HG03135 (cell line): ENCODE data around the gene L1CAM.

Source experiments
- ATAC-seq: cut with Tn5 transposase; IDR thresholded peaks from one replicate; pipeline ENCODE4 v1.9.1; 2021; ENCODE audit warnings: mild to moderate bottlenecking, moderate library complexity; ENCODE audit not compliant: unreplicated experiment

Gene L1CAM

DNA sequence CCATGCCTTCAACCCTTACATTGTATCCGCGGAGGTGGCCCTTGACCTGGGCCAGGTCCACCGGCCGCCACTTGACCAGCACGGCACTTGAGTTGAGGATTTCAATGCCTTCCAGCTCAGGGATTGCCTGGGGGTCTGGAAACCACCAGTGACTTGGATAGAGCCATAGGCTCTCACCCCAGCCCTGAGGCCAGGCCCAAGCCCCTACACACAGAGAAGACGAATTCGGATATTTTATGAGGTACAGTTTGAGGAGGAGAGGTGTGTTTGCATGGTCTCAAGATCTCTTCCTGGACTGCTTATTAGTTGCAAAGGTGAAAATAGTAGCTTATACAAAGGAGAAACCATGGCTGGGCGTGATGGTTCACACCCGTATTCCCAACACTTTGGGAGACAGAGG, 20.3 kb downstream of the L1CAM start:
- ATAC-seq, result no peak

DNA sequence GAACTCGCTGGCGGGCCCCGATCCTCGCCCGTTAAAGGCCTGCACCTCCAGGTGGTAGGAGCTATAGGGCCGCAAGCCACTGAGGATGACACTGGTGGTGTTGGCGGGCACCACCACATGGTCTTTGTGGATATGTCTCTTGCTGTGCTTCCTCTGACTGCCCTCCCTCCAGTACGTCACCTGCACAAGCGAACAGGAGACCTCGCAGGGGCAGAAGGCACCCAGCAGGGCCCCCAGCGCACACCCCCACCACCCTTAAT, 20.7 kb downstream of the L1CAM start:
- no peak for ATAC-seq

DNA sequence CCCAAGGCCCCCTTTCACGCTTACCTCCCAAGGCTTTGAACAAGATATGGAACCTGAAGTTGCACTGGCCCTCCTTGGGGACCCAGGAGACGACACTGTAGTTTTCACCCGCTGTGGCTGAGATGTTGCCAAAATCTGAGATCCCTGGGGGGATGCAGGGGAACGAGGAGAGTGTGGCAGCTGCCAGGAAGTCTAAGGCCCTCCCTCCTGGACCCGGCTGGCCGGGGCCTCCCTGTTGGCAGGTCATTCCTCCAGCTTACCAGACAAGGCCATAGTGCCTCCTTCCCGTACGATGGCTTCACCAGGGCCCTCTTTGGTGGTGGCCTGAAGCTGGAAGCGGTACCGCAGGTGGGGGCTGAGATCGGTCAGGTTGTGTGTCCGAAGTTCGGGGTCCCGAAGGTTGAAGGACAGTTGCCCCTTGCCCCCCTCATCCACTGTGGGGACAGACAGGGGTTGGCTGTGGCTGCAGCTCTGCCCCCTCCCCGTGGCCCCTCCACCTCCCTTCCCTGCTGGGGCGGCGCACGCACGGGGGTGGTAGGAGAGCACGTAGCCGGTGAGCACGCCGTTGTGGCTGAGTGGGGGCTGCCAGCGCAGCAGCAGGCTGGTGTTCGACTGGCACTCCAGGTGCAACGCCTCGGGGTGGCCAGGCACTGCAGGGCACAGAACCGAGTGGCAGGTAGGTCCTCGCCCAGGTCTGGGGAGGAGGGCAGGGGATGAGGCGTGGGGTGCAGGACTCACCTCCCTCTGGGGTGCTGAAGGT, 21.2 kb downstream of the L1CAM start:
- ATAC-seq, result no peak

DNA sequence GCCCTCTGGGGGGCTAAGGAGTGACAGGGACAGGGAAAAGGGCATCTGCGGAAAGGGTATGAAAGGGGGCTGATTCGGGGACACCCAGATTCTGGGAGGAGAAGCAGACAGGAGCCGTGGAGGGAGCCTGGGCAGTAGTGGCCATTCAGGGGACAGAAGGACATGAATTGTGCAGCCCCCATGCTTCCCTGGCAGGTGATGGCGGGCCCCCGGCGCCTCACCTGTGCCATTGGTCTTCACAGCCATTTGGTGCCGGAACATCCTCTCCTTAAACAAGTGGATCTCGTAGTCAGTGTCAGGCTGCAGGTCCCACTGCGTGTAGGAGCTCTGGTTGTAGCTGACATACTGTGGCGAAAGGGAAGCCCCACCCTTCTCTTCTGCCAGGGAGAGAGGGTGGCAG, 21.9 kb downstream of the L1CAM start:
- no peak for ATAC-seq

DNA sequence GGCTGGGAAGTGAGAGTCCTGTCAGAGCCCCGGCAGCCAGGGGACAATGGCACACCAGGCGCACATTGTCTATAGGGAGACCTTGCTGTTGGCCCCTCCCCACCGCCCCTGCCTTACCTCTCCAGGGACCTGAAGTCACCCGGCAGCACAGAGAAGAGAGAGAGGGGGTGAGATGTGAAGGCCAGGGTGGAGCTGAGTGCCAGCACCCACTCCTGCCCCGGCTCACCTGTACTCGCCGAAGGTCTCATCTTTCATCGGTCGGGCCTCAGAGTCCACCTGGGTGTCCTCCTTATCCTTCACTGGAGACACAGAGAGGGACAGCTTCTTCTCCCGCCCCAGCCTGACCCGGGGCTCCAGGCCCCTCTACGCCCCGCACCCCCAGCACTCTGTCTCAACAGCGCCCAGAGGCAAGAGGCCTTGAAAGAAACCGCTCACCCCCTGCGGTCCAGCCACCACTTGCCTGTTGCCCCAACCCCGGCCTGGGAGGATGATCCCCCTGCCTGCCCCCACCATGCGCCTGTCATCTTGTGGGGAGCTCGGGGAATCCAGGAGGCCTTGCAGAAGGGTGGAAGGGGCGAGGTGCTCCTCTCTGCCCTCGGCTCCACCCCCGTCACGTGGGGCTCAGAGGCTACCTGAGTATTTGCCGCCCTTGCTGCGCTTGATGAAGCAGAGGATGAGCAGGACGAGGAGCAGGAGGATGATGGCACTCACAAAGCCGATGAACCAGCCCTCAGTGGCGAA, 22.6 kb downstream of the L1CAM start:
- no peak for ATAC-seq

DNA sequence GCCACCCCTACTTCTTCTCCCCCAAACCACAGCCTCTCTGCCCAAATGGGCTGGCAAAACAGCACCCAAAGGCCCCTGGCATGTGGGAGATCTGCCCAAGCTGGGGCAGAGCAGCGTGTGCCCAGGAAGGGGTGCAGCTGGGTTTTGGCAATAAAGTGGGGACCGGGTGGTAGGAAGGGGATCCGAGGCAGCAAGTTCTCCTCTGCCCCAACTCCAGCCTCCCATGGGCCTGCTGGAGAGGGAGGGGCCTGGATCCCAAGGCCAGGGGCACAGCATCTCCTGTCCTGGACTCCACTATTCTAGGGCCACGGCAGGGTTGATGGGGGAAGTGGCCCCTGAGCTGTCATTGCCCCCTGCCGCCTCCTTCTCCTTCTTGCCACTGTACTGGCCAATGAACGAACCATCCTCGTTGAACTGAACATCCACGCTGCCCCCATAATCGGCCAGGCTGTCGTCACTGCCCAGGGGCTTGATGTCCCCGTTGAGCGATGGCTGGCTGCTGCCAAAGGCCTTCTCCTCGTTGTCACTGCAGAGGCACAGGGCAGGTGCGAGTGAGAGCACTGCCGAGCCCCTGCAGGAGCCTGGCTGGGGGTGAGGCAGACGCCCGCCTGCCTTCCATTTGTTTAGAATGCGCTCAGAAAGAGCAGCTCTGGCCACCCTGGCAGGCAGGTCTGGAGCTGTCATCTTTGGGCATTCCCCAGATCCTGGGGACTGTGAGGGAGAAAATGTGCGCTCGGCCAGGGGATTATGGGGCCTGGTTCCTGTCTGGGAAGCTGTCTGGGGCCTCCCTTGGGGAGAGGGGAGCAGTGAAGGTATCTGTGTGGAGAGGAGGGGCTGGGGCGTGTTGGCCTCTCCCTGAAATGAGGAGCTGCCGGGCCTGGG, 23.4 kb downstream of the L1CAM start:
- no peak for ATAC-seq

DNA sequence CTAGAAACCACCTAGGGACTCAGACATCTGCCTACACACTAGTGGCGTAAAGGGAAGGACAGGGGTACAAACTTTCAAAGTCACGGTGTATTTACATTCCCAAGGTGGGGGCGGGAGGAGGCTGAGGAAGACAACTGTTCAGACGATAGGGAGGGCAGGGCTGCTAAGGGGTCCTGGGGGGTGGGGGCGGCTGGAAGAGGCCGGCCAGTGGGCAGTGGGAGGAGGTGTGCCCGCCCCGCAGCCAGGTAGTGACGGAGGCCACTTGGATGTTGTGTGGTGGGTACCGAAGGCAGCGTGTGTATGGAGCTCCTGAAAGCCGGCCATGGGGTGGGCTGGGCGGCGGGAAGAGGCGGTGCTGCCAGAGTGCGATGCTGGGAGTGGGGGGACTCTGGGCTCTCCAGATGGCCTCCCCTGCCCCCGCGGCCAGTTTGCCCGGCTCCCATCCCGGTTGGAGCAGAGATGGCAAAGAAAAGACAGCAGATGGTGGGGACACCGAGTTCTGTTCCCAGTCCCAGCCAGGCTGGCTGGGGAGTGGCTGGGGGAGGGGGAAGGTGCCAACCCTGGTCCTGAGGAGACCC, 24.2 kb downstream of the L1CAM start:
- ATAC-seq, result no peak

DNA sequence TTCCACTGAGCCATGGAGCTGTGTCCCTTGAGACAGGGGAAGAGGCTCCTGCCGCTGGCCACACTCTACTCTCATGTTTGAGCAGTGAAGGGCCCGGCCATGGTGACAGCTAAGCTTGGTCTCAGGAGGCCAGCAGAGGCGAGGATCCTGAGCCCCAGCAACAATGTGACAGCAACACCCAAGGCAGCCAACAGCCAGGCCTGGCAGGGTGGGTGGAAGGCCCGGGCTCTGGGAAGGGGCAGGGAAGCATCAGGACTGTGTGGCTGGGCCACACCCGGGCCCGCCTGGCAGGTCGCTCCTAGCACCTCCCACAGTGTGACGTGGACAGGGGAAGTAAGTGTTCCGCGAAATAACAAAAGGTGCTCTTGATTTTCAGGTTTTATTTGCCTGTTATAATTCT, 24.8 kb downstream of the L1CAM start:
- ATAC-seq, result no peak

DNA sequence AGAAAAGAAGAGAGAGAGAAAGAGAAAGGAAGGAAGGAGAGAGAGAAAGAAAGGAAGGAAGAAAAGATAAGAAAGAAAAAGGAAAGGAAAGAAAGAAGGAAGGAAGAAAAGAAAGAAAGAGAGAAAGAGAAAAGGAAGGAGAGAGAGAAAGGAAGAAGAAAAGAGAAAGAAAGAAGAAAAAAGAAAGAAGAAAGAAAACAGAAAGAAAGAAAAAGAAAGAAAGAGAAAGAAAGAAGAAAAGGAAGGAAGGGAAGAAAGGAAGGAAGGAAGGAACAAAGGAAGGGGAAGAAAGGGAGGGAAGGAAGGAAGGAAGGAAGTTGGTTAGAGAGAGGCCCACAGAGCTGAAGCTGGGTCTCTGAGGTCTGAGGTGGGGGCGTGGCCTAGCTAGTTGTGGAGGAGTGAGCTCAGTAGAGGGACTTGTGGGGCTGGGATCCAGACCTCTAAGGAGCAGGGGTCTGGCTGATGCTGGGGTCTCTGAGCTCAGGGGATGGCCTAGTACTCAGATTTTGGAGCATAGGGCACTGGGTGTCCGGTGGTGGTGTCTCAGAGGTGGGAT, 28.5 kb downstream of the L1CAM start:
- no peak for ATAC-seq

DNA sequence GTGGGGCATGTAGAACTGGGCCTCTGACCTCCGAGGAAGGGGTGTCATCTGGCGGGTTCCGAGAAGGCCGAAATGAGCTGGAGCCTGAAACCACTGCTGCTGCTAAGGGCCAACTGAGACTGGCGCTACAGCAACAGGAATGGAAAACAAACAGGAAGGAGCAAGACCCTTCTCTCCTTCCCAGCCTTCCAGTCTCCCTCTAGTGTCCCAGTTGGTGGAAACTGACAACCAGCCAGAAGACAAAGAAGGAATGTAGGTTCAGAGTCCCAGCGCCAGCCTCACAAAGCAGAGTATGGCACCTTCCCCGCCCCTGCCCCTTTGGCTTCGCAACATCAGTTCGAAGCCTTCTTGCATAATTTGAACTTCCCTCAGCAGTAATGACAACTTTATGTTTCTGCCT, 31.3 kb downstream of the L1CAM start:
- no peak for ATAC-seq

DNA sequence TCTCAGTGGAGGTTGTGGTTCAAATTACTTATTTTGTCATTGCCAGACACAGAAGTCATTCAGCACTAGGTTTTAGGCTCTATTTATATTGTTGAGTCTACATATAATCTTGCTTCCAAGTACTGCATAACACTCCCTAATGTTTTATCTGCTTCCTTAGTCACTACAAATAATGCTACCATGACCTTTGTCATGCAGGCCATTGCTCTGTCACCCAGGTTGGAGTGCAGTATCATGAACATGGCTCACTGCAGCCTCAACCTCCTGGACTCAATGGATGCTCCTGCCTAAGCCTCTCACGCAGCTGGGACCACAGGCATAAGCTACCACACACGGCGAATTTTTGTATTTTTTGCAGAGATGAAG, 32.1 kb downstream of the L1CAM start:
- no peak for ATAC-seq

DNA sequence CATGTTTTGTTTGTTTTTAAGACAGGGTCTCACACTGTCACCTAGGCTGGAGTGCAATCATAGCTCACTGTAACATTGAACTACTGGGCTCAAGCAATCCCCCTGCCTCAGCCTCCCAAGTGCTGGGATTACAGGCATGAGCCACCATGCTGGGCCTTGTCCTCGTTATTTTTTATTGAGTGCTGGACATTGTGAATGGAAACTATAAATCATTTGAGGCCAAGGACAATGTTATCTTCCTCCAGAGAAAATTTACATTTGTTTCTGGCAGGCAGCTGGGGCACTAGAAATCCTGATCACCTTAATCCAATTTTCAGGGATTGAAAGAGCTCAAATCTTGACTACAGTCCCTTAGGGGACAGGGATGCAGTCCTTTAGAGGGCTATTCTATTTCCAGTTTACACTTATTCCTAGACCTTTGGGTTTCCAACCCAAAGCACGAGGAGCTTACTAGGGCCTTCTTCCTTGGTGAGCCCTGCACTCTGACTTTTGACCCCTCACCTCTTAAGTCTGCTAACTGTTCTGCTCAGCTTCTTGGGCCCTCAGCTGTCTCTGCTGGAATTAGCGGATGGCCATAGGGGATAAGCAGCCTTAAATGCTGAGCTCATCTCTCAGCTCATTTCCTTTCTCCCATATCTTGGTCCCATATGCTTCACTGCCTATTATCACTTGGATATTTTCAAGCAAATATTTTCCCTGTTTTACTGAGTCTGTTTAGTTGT, 32.6 kb downstream of the L1CAM start:
- ATAC-seq, result no peak

DNA sequence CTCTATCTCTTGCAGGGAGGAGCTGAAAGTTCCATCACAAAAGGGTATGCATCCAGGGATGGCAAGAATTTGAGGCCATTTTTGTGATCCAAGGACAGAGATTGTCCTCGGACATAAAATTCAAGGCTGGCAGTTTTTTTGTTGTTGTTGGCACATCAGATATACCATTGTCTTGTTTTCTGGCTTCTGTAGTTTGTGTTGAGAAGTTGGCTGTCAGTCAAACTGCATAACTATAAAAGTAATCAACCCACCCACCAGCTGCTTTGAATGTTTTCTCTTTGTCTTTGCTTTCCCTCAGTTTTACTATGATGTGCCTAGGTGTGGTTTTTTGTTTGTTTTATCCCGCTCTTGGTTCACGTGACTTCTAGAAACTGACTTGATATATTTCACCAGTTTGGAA, 34.0 kb downstream of the L1CAM start:
- ATAC-seq, result no peak

DNA sequence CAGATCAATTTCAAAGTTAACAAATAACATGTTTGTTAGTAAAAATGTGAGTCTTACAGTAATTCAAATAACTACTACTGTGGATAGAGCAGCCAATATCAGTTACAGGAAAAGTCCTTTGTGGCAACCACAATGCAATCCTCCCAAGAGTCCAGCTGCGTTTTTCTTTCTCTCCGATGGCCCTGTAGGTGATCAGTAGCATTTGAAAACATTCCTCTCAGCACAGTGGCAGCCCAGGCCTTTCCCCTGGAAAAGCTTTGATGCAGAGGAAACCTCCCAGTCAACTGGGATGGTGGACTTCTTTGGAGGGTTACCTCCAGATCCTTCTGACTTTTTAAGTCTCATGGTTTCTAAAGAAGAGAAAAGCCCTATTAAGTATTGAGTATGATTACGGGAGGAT, 37.6 kb downstream of the L1CAM start:
- ATAC-seq, result no peak

DNA sequence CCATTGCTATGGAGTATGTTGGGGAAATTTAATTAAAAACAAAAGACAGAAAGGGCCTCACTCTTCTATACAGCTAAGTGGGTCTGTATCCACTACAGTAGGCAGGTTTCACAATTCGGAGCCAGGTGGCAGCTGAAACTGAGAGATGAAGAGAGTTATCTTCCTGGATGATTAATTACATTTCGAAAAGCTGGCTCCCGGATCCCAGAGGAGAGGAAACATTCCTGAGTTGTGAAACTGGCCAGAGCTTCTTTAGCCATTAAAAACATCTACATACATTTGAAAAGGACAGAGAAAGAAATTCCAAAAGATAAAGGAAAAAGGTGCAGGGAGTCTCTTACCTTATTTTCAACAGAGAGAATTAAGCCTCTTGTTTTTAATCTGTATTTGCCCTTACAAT, 40.1 kb downstream of the L1CAM start:
- no peak for ATAC-seq

DNA sequence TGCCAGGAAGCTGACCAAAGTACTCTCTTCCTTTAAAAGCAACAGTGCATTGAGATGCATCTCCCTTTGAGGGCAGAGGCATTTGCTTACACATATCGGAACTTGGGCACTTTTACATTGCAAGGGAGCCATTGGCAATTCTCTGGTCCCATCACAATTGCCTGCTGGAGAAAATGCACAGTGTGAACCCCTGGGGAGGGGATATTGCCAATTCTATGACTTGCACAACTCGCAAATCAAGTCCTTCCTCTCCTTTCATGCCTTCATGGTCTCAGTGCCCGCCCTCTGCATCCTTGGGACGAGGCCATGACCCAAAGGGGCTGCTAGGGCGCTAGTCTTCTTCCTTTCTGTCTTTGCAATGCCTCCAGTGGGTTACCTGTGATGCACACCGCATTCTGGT, 40.8 kb downstream of the L1CAM start:
- ATAC-seq, result no peak

DNA sequence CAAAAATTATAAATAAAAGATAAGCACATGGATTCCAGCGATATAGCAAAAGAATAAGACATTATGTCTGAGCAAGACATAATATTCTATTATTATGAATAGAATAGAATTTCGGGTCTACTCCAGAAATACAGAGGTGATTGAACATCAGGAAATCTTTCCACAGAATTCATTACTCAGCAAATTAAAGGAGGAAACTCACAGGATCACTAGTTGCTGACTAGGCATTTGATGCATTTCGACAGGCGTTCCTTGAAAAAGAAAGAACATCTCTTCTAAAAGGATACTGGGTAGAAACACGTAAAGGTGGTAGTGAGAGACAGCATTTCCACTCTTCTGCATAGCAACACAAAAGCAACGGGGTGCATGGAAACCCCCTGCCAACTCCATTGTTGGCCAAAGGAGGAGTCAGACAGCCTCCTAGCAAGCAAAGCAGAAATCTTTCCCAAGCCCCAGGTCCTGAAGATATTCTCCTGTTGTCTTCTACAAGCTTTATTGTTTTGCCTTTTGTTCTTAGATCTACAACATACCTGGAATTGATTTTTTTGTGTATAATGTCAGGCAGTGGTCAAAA, 41.4 kb downstream of the L1CAM start:
- no peak for ATAC-seq

DNA sequence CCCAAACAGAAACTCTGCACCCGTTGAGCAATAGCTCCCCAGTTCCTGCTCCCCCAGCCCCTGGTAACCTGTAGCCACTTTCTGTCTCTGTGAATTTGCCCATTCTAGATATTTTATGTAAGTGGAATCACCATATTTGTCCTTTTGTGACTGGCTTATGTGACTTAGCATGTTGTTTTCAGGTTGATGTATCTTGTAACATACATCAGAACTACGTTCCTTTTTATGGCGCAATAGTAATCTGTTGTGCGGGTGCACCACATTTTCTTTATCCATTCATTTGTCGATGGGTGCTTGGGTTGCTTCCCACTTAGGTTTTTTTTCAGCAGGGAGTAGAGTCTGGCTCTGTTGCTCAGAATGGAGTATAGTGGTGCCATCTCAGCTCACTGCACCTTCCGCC, 49.1 kb downstream of the L1CAM start:
- ATAC-seq, result no peak

DNA sequence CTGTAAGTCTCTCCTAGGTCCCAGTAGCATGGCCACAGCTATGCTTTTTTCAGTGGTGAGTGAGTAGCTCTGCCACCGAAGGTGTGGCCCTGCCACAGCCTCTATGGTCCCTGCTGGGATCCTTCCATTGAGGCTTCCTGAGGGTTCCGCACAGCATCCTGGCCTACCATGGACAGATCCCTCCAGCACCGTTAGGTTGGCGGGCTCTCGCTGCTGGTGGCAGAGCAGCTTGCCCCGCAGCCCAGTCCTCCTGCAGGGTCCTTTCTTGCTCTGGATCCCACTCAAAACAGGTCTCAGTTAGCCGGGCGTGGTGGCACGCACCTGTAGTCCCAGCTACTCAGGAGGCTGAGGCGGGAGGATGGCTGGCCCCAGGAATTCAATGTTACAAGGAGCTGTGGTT, 53.2 kb downstream of the L1CAM start:
- no peak for ATAC-seq

DNA sequence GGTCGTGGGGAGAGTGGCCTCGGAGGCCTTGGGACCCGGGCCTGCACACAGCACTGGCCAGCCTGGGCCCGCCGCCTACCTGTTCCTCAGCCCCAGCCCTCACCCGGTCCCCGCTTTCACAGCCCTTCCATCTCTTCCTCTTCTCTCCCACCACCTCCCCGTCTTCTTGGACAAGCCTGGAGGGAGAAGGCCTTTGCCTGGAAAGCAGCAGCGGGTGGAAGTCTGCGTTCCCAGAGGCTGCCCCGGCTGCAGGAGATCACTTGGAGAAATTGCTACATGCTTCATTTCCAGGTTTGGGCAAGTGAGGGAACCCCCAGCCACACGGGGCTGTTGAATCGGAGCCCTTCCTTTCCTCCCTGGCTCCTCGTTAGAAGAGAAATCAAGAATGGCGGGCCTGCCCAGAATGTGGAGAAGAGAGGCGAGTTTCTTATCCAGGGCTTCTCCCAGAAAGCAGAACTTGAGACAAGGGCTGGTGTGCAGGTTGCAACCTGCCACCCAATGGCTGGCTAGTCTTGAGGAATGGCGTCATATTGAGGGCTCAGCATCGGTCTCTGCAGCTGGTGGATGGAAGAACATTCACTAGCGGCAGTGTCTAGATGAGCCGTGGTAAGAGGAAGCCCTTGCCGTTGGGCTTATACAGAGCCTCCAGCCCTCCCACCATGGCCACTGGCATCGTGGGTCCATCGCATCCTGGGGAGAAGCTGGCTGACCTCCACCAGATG, 54.4 kb downstream of the L1CAM start:
- ATAC-seq, result no peak
